Ascending aorta (tissue), 2 donors: ENCODE measurements around the gene KDM2B. TPM values are rescaled to one million over a fixed set of nuclear protein-coding genes. Genes with fewer than 3 reads are reported as not detected.

Source experiments
- DNase-seq, 2 donors: peaks; one replicate each; pipeline ENCODE4 v3.0.0-alpha.2; 2019; ENCODE audit warnings: low spot score in 2 of 2
- H3K27ac ChIP-seq, 2 donors: fragments of 200-600 bp; sonication (generic); one replicate each; pipeline ENCODE4 v1.5.1; 2016 to 2017; ENCODE audit warnings: mild to moderate bottlenecking in 1 of 2
- H3K27me3 ChIP-seq: fragments of 200-600 bp; sonication (generic); one replicate; pipeline ENCODE4 v1.5.1; 2017
- H3K36me3 ChIP-seq, 2 donors: fragments of 200-600 bp; sonication (generic); one replicate each; pipeline ENCODE4 v1.5.1; 2016
- H3K4me1 ChIP-seq, 2 donors: fragments of 200-600 bp; sonication (generic); one replicate each; pipeline ENCODE4 v1.5.1; 2016 to 2017; ENCODE audit warnings: mild to moderate bottlenecking in 1 of 2
- H3K4me3 ChIP-seq, 2 donors: fragments of 200-600 bp; sonication (generic); one replicate each; pipeline ENCODE4 v1.5.1; 2016 to 2017; ENCODE audit warnings: mild to moderate bottlenecking in 1 of 2
- H3K9me3 ChIP-seq, 2 donors: fragments of 200-600 bp; sonication (generic); one replicate each; pipeline ENCODE4 v1.5.1; 2016
- CTCF ChIP-seq, 3 experiments: fragments of 200-600 bp in 2 of 3; fragments of 450-650 bp in 1 of 3; sonication (generic) in 2 of 3; IDR thresholded peaks; one replicate each; pipeline ENCODE4 v1.5.1; 2016 to 2019; ENCODE audit warnings: antibody characterized with exemption in 3 of 3, mild to moderate bottlenecking in 1 of 3, moderate library complexity in 1 of 3
- intact Hi-C: fragments of 100-400 bp; cut with DNase I; formaldehyde crosslinking; loops from one replicate; pipeline ENCODE4 v1.15.1; 2023
- total RNA-seq: library from RNA; depleted of rRNA; stranded (reverse); fragments of >200 nt; gene quantifications from one replicate; pipeline ENCODE4 v1.1.0, GENCODE V29; 2016

Gene KDM2B
- total RNA-seq, 1 donor from 2014 or later = 17.3 TPM

GRCh38 chr12:121403721-121404120 is 177.1 kb downstream of the KDM2B start:
- Histone ChIP-seq H3K27me3 (no peaks in the 10 kb centered on the region), H3K4me1 (peaks cover 0 to 20% of the 10 kb centered on the region in 2 donors), H3K4me3 (no peak overlapping the region), H3K36me3 (peaks cover 17 to 23% of the 10 kb centered on the region in 2 donors), H3K27ac (no peak overlapping the region), H3K9me3 (no peaks in the 10 kb centered on the region)
- DNase-seq = no peak
- intact Hi-C loops = no loop called here
- TF ChIP-seq CTCF (IDR thresholded peaks at IDR 0.05) = no peak

GRCh38 chr12:121400332-121401139 is 180.3 kb downstream of the KDM2B start:
- Histone ChIP-seq H3K27me3 (no peaks in the 10 kb centered on the region), H3K4me1 (peaks cover 0 to 20% of the 10 kb centered on the region in 2 donors), H3K4me3 (peak overlapping the region; percentile 95 to 99), H3K36me3 (peaks cover 11 to 14% of the 10 kb centered on the region in 2 donors), H3K9me3 (no peaks in the 10 kb centered on the region), H3K27ac (peak overlapping the region; percentile 90 to 97)
- intact Hi-C loops = loop anchor here (1.0 to 2.0 kb wide), 2 partner anchors 48 to 66 kb away; partner anchors contain the start of gene ANAPC5
- TF ChIP-seq CTCF (IDR thresholded peaks at IDR 0.05) = peak in 1 of 3 experiments; percentile 15
- DNase-seq = peak in 1 of 2 donors; percentile 65

GRCh38 chr12:121399391-121400331 is 181.2 kb downstream of the KDM2B start, which contains the start of gene RNF34:
RNF34 (plus strand) TSS chr12:121400118; CDS start chr12:121400213, 95 bp downstream.
- no peak for TF ChIP-seq CTCF (IDR thresholded peaks at IDR 0.05)
- Histone ChIP-seq H3K36me3 (peaks cover 3 to 7% of the 10 kb centered on the region in 2 donors), H3K27me3 (no peaks in the 10 kb centered on the region), H3K9me3 (no peaks in the 10 kb centered on the region), H3K4me1 (peaks cover 0 to 20% of the 10 kb centered on the region in 2 donors), H3K27ac (peak within 1 kb of the TSS; percentile 90 to 97), H3K4me3 (peak within 1 kb of the TSS; percentile 95 to 99)
- DNase-seq = peak; percentile 93 to 99
- intact Hi-C loops = loop anchor here (1.0 to 2.0 kb wide), 3 partner anchors 47 to 103 kb away; partner anchors contain the start of genes ANAPC5 and CAMKK2

GRCh38 chr12:121398355-121398754 is 182.5 kb downstream of the KDM2B start:
- no peak overlapping the region for H3K27ac ChIP-seq
- H3K36me3 ChIP-seq = no peaks in the 10 kb centered on the region
- intact Hi-C loops = no loop called here
- H3K9me3 ChIP-seq = no peaks in the 10 kb centered on the region
- no peak for TF ChIP-seq CTCF (IDR thresholded peaks at IDR 0.05)
- no peak overlapping the region for H3K4me3 ChIP-seq
- peaks cover 0 to 20% of the 10 kb centered on the region in 2 donors for H3K4me1 ChIP-seq
- no peak for DNase-seq
- no peaks in the 10 kb centered on the region for H3K27me3 ChIP-seq

GRCh38 chr12:121397521-121397920 is 183.3 kb downstream of the KDM2B start:
- H3K27ac ChIP-seq = no peak overlapping the region
- H3K27me3 ChIP-seq = no peaks in the 10 kb centered on the region
- H3K4me3 ChIP-seq = no peak overlapping the region
- H3K36me3 ChIP-seq = no peaks in the 10 kb centered on the region
- no peak for TF ChIP-seq CTCF (IDR thresholded peaks at IDR 0.05)
- H3K4me1 ChIP-seq = peaks cover 0 to 20% of the 10 kb centered on the region in 2 donors
- no peaks in the 10 kb centered on the region for H3K9me3 ChIP-seq
- intact Hi-C loops = no loop called here
- no peak for DNase-seq
